HFFc6 (cell line): Measurements from ENCODE around the gene ERN1. TPM values are rescaled to one million over a fixed set of nuclear protein-coding genes. Genes with fewer than 3 reads are reported as not detected.

Source experiments
- DNase-seq: peaks from one replicate; pipeline ENCODE4 v3.0.0-alpha.2; 2018
- H3K27ac Mint-ChIP-seq: 2 replicates; pipeline ENCODE4 v1.8.0; 2020; ENCODE audit warnings: mild to moderate bottlenecking, mixed read lengths
- H3K27me3 Mint-ChIP-seq: 2 replicates; pipeline ENCODE4 v1.8.0; 2021; ENCODE audit warnings: mild to moderate bottlenecking, moderate library complexity, mixed read lengths; ENCODE audit not compliant: insufficient read depth
- H3K36me3 Mint-ChIP-seq: 2 replicates; pipeline ENCODE4 v1.8.0; 2021; ENCODE audit warnings: low read depth, mixed read lengths
- H3K4me1 Mint-ChIP-seq: 2 replicates; pipeline ENCODE4 v1.8.0; 2020; ENCODE audit warnings: low read depth, mixed read lengths
- H3K4me3 Mint-ChIP-seq: 2 replicates; pipeline ENCODE4 v1.8.0; 2020; ENCODE audit warnings: mild to moderate bottlenecking, moderate library complexity, mixed read lengths
- H3K9me3 Mint-ChIP-seq: 2 replicates; pipeline ENCODE4 v1.8.0; 2020; ENCODE audit warnings: mild to moderate bottlenecking, mixed read lengths
- total RNA-seq, 6 experiments: library from RNA; stranded (reverse); fragmentation: NEBNext Ultra II Directional; extraction: Animal tissue kit (Norgen Biotek cat#: 25700); gene quantifications; 2 replicates in 1 of 6; 3 replicates in 5 of 6; pipeline ENCODE4 v1.2.3, GENCODE V29; 2021
- TF ChIP-seq, protein P1 (sequence below): fragments of 200-600 bp; sonication (generic); IDR thresholded peaks from 2 replicates; pipeline ENCODE4 v1.5.0; 2021; ENCODE audit warnings: antibody characterized with exemption, mild to moderate bottlenecking

The ERN1 gene
- total RNA-seq, 6 experiments from 2014 or later = 6.8 to 12.8 (median 7.9) TPM

DNA sequence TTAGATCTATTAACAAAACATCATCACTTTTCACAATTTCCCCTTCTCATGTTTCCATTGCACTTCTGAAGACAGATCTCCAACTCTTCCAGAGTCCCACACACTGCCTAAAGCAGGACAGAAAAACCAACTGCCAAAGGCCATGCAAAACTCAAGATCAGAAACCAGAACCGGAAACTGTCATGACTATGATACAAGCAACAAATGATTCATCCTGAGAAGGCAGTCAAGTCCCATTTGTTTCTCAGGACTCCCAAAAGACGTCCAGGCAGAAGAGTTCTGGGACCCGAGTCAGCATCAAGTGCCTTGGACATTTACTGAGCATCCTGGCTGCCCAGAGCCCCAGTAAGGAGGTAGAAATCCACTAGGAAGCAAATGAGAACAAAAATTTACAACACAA is 38.8 kb downstream of the ERN1 start:
- TF ChIP-seq, protein P1, sequence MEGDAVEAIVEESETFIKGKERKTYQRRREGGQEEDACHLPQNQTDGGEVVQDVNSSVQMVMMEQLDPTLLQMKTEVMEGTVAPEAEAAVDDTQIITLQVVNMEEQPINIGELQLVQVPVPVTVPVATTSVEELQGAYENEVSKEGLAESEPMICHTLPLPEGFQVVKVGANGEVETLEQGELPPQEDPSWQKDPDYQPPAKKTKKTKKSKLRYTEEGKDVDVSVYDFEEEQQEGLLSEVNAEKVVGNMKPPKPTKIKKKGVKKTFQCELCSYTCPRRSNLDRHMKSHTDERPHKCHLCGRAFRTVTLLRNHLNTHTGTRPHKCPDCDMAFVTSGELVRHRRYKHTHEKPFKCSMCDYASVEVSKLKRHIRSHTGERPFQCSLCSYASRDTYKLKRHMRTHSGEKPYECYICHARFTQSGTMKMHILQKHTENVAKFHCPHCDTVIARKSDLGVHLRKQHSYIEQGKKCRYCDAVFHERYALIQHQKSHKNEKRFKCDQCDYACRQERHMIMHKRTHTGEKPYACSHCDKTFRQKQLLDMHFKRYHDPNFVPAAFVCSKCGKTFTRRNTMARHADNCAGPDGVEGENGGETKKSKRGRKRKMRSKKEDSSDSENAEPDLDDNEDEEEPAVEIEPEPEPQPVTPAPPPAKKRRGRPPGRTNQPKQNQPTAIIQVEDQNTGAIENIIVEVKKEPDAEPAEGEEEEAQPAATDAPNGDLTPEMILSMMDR = no peak
- Mint-ChIP-seq H3K27me3 (no peaks in the 10 kb centered on the region; the same call in 1 of the 2 replicates), H3K27ac (peak overlapping the region; percentile 41), H3K4me1 (peaks cover 20% of the 10 kb centered on the region), H3K4me3 (no peak overlapping the region), H3K36me3 (peaks cover 13% of the 10 kb centered on the region), H3K9me3 (no peaks in the 10 kb centered on the region)
- peak; percentile 43 for DNase-seq

DNA sequence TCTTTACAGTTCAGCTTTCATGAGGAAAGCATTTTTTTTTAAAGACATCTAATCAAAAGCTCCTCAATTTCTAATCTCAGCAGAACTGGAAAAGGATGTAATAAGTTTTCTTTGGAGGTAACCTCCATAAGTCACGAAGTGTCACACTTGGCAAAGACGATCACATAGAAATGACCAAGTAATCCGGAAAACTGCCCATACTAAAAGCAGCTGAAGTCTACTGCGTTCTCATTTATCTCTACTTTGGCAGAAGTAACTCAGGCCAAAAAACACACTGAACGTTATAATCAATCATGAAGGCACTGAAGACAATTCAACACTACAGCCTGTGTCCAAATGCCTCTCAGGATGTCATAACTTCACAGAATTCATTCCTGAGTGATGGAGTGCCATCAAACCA is 39.8 kb downstream of the ERN1 start:
- DNase-seq = no peak
- no peak overlapping the region for H3K27ac Mint-ChIP-seq

DNA sequence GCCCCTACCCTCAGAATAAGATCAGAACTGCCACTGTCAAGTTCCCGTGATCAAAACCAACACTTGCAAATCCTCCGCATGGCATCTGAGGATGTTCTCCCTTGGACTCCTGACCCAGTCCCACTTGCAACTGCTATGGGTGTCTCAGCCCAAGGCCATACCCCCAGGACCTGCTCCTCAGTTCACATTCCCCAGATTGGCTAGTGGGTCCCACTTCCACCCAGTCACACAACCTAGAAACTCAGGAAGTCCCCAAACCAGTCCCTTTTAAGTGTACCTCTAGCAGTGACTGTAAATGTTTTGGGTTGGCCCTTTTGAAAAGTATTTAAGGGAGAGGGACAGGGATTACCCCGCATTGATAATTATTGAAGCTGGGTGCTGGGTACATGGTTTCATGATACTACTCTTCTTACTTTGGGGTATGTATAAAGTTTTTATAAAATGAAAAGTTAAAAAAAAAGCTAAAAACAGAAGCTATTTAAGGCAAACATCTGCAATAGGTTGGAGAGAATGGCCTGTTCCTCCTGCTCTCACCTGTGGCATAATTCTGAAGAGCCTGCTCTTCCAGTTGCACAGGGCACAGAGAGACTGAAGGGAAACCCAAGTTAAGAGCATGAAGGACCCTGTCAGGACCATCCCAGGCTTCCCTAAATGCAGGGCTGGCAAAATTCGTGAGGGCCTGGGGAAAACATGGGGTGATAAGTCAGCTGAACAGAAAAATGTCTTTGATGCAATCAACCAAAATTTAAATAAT is 42.5 kb downstream of the ERN1 start:
- no peak overlapping the region for H3K27ac Mint-ChIP-seq
- TF ChIP-seq, protein P1 = no peak
- H3K4me1 Mint-ChIP-seq = peaks cover 9% of the 10 kb centered on the region
- H3K36me3 Mint-ChIP-seq = no peaks in the 10 kb centered on the region
- no peak for DNase-seq
- H3K9me3 Mint-ChIP-seq = no peaks in the 10 kb centered on the region
- H3K27me3 Mint-ChIP-seq = no peaks in the 10 kb centered on the region
- no peak overlapping the region for H3K4me3 Mint-ChIP-seq

More for the DNA sequence above, 39.8 kb downstream of the ERN1 start:
- H3K9me3 Mint-ChIP-seq = no peaks in the 10 kb centered on the region
- peaks cover 7% of the 10 kb centered on the region; the same call in 1 of the 2 replicates for H3K36me3 Mint-ChIP-seq
- H3K4me3 Mint-ChIP-seq = no peak overlapping the region
- TF ChIP-seq, protein P1 = no peak
- no peaks in the 10 kb centered on the region for H3K27me3 Mint-ChIP-seq
- peaks cover 12% of the 10 kb centered on the region for H3K4me1 Mint-ChIP-seq

DNA sequence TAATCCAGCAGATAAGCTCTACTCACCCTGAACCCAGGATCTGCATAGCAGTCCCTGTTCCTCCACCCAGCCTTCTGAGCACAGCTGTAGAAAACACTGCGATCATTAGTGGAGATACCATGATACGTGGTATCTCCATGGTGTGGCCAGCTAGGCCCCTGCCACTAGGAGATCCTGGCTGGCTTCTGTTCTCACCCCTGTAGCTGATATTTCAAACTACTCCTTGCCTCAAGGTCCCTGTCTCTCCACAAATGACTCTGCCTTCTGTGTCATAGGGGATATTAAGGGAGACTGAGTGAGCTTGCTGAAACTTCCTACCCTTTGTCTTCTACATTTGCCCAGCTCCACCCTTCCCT is 44.3 kb downstream of the ERN1 start:
- DNase-seq = no peak
- Mint-ChIP-seq H3K27ac (no peak overlapping the region), H3K36me3 (no peaks in the 10 kb centered on the region), H3K27me3 (no peaks in the 10 kb centered on the region; the same call in 1 of the 2 replicates), H3K4me3 (no peak overlapping the region), H3K4me1 (no peaks in the 10 kb centered on the region), H3K9me3 (no peaks in the 10 kb centered on the region)
- TF ChIP-seq, protein P1 = no peak

DNA sequence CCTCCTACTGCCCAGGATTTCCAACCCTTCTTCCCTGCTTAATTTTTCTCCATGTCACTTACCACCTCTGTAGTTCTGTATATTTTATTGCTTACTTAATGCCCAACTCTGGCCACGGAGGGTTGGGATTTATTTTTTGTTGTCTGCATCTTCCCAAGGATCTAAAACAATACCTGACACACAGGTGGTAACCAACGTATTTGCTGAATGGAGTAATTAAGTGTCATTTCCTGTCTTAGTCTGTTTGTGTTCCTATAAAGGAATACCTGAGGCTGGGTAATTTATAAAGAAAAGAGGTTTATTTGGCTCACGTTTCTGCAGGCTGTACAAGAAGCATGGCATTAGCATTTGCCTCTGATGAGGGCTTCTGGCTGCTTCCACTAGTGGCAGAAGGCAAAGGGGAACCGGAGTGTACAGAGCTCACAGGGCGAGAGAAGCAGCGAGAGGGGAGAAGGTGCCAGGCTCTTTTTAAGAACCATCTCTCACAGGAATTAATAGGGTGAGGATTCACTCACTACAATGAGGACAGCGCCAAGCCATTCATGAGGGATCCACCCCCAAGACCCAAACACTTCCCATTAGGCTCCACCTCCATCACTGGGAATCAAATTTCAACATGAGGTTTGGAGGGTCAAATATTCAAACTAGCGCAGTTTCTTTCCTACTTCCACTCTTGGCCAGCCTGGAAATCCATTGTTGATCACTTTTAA is 44.8 kb downstream of the ERN1 start:
- no peak overlapping the region for H3K4me3 Mint-ChIP-seq
- TF ChIP-seq, protein P1 = no peak
- no peak for DNase-seq
- no peaks in the 10 kb centered on the region for H3K9me3 Mint-ChIP-seq
- no peaks in the 10 kb centered on the region for H3K4me1 Mint-ChIP-seq
- H3K36me3 Mint-ChIP-seq = no peaks in the 10 kb centered on the region
- no peak overlapping the region for H3K27ac Mint-ChIP-seq
- no peaks in the 10 kb centered on the region; the same call in 1 of the 2 replicates for H3K27me3 Mint-ChIP-seq
